K562 (cell line): ENCODE data around the gene DPF1. TPM values are rescaled to one million over a fixed set of nuclear protein-coding genes. Genes with fewer than 3 reads are reported as not detected.

Experiments
- ATAC-seq: fragments of 200-7000 bp; cut with Tn5 transposase; 3 replicates; pipeline ENCODE4 v1.9.1; 2020; ENCODE audit warnings: moderate library complexity
- BruUV-seq: library from RNA; stranded (reverse); fragments of 400-500 nt; replicated peaks from 2 replicates; lab custom pipeline; 2021; lab: Mats Ljungman, UMichigan
- CTCF ChIA-PET: fragments of 300-600 bp; formaldehyde crosslinking; extraction: SDS; loops from one replicate; lab custom pipeline; 2021; ENCODE audit warnings: low intra/inter-chr PET ratio; lab: Yijun Ruan, JAX
- POLR2A ChIA-PET: fragments of 300-600, 350-650 bp; sonication (Branson Sonifier 250); formaldehyde crosslinking; extraction: SDS; loops from one replicate; lab custom pipeline; 2021; ENCODE audit warnings: antibody characterized with exemption, inconsistent platforms; lab: Yijun Ruan, JAX
- DNase-seq, 4 experiments: peaks; one replicate each; pipeline versions ENCODE4 v3.0.0 to v3.0.0-alpha.2; 2011 to 2018; ENCODE audit warnings: low spot score in 3 of 4, mixed read lengths in 3 of 4; ENCODE audit errors: extremely low read depth in 1 of 4
- FAIRE-seq: peaks from 2 replicates; lab custom pipeline; 2011; peaks lifted over from hg19 to GRCh38; lab: Jason Lieb, UNC
- H2AFZ ChIP-seq: 2 replicates; pipeline ENCODE4 v1.6.0; 2011; ENCODE audit warnings: low read depth, low read length, control low read depth, inconsistent platforms
- H3K27ac ChIP-seq: fragments of 200-600 bp; 3 replicates; pipeline ENCODE4 v1.8.0; 2011; ENCODE audit warnings: low read depth, mild to moderate bottlenecking, control low read depth, inconsistent platforms, low read length, moderate library complexity, mixed read lengths; ENCODE audit errors: extremely low read depth
- H3K27me3 ChIP-seq, 2 experiments: fragments of 300-600 bp in 1 of 2; 2 replicates in 1 of 2; 3 replicates in 1 of 2; pipeline versions ENCODE4 v1.6.0 to v1.8.0; 2011; ENCODE audit warnings: inconsistent platforms in 2 of 2, low read length in 2 of 2, mild to moderate bottlenecking in 1 of 2, mixed read lengths in 1 of 2, moderate library complexity in 1 of 2; ENCODE audit not compliant: control insufficient read depth in 2 of 2, insufficient read depth in 2 of 2
- H3K36me3 ChIP-seq: fragments of 300-600 bp; 3 replicates; pipeline ENCODE4 v1.8.0; 2011; ENCODE audit warnings: mild to moderate bottlenecking, low read length, inconsistent platforms; ENCODE audit not compliant: control insufficient read depth, insufficient read depth
- H3K4me1 ChIP-seq, 2 experiments: fragments of 200-600 bp in 1 of 2; replicated peaks in 1 of 2; 2 replicates in 1 of 2; 3 replicates in 1 of 2; pipeline versions ENCODE4 v1.5.1 to v1.8.0; 2011; ENCODE audit warnings: inconsistent platforms in 2 of 2, low read length in 2 of 2, mild to moderate bottlenecking in 1 of 2, mixed read lengths in 1 of 2, moderate library complexity in 1 of 2; ENCODE audit not compliant: control insufficient read depth in 2 of 2, insufficient read depth in 2 of 2
- H3K4me2 ChIP-seq: 2 replicates; pipeline ENCODE4 v1.6.1; 2011; ENCODE audit warnings: low read length, control low read depth, inconsistent platforms, mixed read lengths; ENCODE audit not compliant: insufficient read depth
- H3K4me3 ChIP-seq: fragments of 200-600 bp; sonication (generic), shearing (Covaris generic); 2 replicates; pipeline ENCODE4 v1.5.1; 2016; ENCODE audit warnings: control low read depth, inconsistent platforms
- H3K79me2 ChIP-seq: fragments of 200-600 bp; 3 replicates; pipeline ENCODE4 v1.8.0; 2011; ENCODE audit warnings: low read length, inconsistent platforms; ENCODE audit not compliant: control insufficient read depth, insufficient read depth
- H3K9ac ChIP-seq, 2 experiments: 2 replicates each; pipeline versions ENCODE4 v1.6.0 to v1.6.1; 2011; ENCODE audit warnings: low read depth in 2 of 2, low read length in 2 of 2, control low read depth in 1 of 2, inconsistent platforms in 1 of 2, mild to moderate bottlenecking in 1 of 2, mixed read lengths in 1 of 2; ENCODE audit not compliant: insufficient read depth in 1 of 2
- H3K9me1 ChIP-seq: one replicate; pipeline ENCODE4 v1.6.0; 2011; ENCODE audit warnings: inconsistent platforms, mild to moderate bottlenecking, low read length, moderate library complexity; ENCODE audit not compliant: control insufficient read depth, insufficient read depth
- H3K9me3 ChIP-seq: replicated peaks from 2 replicates; pipeline ENCODE4 v1.5.1; 2011; ENCODE audit warnings: low read depth, low read length, inconsistent platforms; ENCODE audit not compliant: control insufficient read depth, insufficient read depth
- H4K20me1 ChIP-seq: replicated peaks from 2 replicates; pipeline ENCODE4 v1.6.1; 2011; ENCODE audit warnings: low read length, inconsistent platforms, mixed read lengths; ENCODE audit not compliant: control insufficient read depth, insufficient read depth
- ATF7 ChIP-seq: fragments of 450-650 bp; IDR thresholded peaks from 2 replicates; pipeline ENCODE4 v1.7.1; 2014; ENCODE audit warnings: mild to moderate bottlenecking, moderate library complexity
- CCNT2 ChIP-seq: IDR thresholded peaks from 2 replicates; pipeline ENCODE4 v1.6.1; 2011; ENCODE audit warnings: borderline replicate concordance, low read depth, mild to moderate bottlenecking, moderate library complexity, mixed read lengths, low read length; ENCODE audit not compliant: insufficient read length; ENCODE audit errors: extremely low read depth
- CHCHD3 ChIP-seq: fragments of 250-450 bp; sonication (Bioruptor Pico); IDR thresholded peaks from 2 replicates; pipeline ENCODE4 v2.1.2; 2022; ENCODE audit warnings: mild to moderate bottlenecking
- CREM ChIP-seq: IDR thresholded peaks from 2 replicates; pipeline ENCODE4 v1.6.1; 2014; ENCODE audit warnings: antibody characterized with exemption, low read depth
- FOS ChIP-seq: IDR thresholded peaks from 3 replicates; pipeline ENCODE4 v1.6.1; 2011; ENCODE audit not compliant: insufficient read length; ENCODE audit errors: extremely low read depth
- LEF1 ChIP-seq: fragments of 450-650 bp; IDR thresholded peaks from 2 replicates; pipeline ENCODE4 v1.6.1; 2016; ENCODE audit warnings: mild to moderate bottlenecking
- SMAD1 ChIP-seq: fragments of 150-350 bp; IDR thresholded peaks from 2 replicates; pipeline ENCODE4 v1.6.1; 2014; ENCODE audit warnings: low read length, low read depth; ENCODE audit not compliant: partially characterized antibody
- SMARCA5 ChIP-seq: fragments of 450-650 bp; IDR thresholded peaks from 2 replicates; pipeline ENCODE4 v1.6.1; 2016
- STAT5B ChIP-seq: fragments of 250-450 bp; sonication (Bioruptor Pico); IDR thresholded peaks from 2 replicates; pipeline ENCODE4 v1.8.0; 2021; ENCODE audit warnings: mild to moderate bottlenecking, inconsistent platforms
- TEAD1 ChIP-seq, 2 experiments: fragments of 450-650 bp in 1 of 2; sonication (generic) in 1 of 2; formaldehyde crosslinking; IDR thresholded peaks; 2 replicates each; pipeline versions ENCODE4 v1.4.0 to v1.8.0; 2020 to 2022; ENCODE audit warnings: mild to moderate bottlenecking in 2 of 2, missing genetic modification reagents in 1 of 2
- TFE3 ChIP-seq: fragments of 450-650 bp; formaldehyde crosslinking; IDR thresholded peaks from 2 replicates; pipeline ENCODE4 v1.4.0; 2020; ENCODE audit warnings: mild to moderate bottlenecking, mixed read lengths
- THAP7 ChIP-seq: fragments of 250-450 bp; sonication (Bioruptor Pico); IDR thresholded peaks from 2 replicates; pipeline ENCODE4 v1.5.0; 2021
- THRAP3 ChIP-seq: fragments of 450-650 bp; IDR thresholded peaks from 2 replicates; pipeline ENCODE4 v1.6.1; 2016; ENCODE audit warnings: mild to moderate bottlenecking, inconsistent platforms, borderline replicate concordance
- ZC3H8 ChIP-seq: fragments of 450-650 bp; IDR thresholded peaks from 2 replicates; pipeline ENCODE4 v1.6.1; 2017
- ZNF24 ChIP-seq: fragments of 450-650 bp; IDR thresholded peaks from 2 replicates; pipeline ENCODE4 v1.6.1; 2016
- ZNF280A ChIP-seq: fragments of 450-650 bp; IDR thresholded peaks from 2 replicates; pipeline ENCODE4 v1.6.1; 2018; ENCODE audit warnings: mild to moderate bottlenecking, low read depth; ENCODE audit not compliant: partially characterized antibody
- ZNF518B ChIP-seq: fragments of 250-450 bp; sonication (Bioruptor Pico); IDR thresholded peaks from 2 replicates; pipeline ENCODE4 v1.5.0; 2021; ENCODE audit warnings: mild to moderate bottlenecking, moderate library complexity
- WGBS: fragments of 100-300 bp; shearing (Covaris generic); methylation state at CpG from one replicate; pipeline ENCODE4 v1.1.6; 2016; ENCODE audit warnings: low coverage, mixed read lengths; ENCODE audit not compliant: insufficient coverage; ENCODE audit errors: missing lambda C conversion rate; 5-methylcytosine and 5-hydroxymethylcytosine counted together
- in situ Hi-C: fragments of 300-500 bp; cut with MboI; formaldehyde crosslinking; loops from 4 replicates; pipeline ENCODE4 v1.15.0; 2018; ENCODE audit warnings: inconsistent platforms, mixed read lengths
- intact Hi-C: fragments of 100-400 bp; cut with micrococcal nuclease; formaldehyde crosslinking; loops from 2 replicates; pipeline ENCODE4 v1.14.2; 2022
- polyA plus RNA-seq, 8 experiments: library from polyadenylated mRNA; depleted of rRNA in 4 of 8; stranded (reverse) in 5 of 8; unstranded in 3 of 8; fragments of >200 nt; fragmentation: Nextera tagmentation in 2 of 8; fragmentation: Illumina TruSeq in 1 of 8; extraction: Ambion mirVana in 2 of 8; extraction: Trizol in 1 of 8; gene quantifications; 2 replicates each; pipeline versions ENCODE4 v1.2.1 to v1.2.3, GENCODE V29; 2011 to 2014; ENCODE audit warnings: inconsistent platforms in 1 of 8, missing spikeins in 1 of 8
- total RNA-seq, 7 experiments: library from RNA; depleted of rRNA in 6 of 7; stranded (reverse); fragments of >200 nt in 6 of 7; fragmentation: Illumina TruSeq in 2 of 7; extraction: Trizol in 2 of 7; gene quantifications; 2 replicates each; pipeline versions ENCODE4 v1.2.1 to v1.2.3, GENCODE V29; 2011 to 2021; ENCODE audit warnings: low replicate concordance in 1 of 7

DPF1 gene
- total and polyA plus RNA-seq, 9 of the 15 experiments (the other 6 are each of a cell fraction or from before 2014, with no cell fraction given): 0.10 to 5.7 (median 3.1) TPM

GRCh38 chr19:38219221-38219620, 4.8 kb downstream of the DPF1 start:
- ChIA-PET CTCF (no interaction called here), POLR2A (no interaction called here)
- TF ChIP-seq STAT5B (CRISPR knock-in tag) (no peak), SMAD1 (no peak), FOS (no peak), CREM (no peak), CCNT2 (no peak), ZNF518B (CRISPR knock-in tag) (no peak), LEF1 (no peak), ZNF280A (no peak), ATF7 (no peak), ZNF24 (no peak), THAP7 (CRISPR knock-in tag) (no peak), TFE3 (CRISPR knock-in tag) (no peak), THRAP3 (no peak), CHCHD3 (CRISPR knock-in tag) (no peak), TEAD1 (CRISPR knock-in tag; IDR thresholded peaks at IDR 0.05) (no peak), ZC3H8 (no peak), SMARCA5 (no peak)
- no TSS peak for BruUV-seq
- intact Hi-C loops (no loop called here), in situ Hi-C loops (no loop called here)
- Histone ChIP-seq H3K27ac (no peak overlapping the region), H3K36me3 (no peaks in the 10 kb centered on the region), H3K79me2 (no peaks in the 10 kb centered on the region; the same call in 2 of the 3 replicates), H4K20me1 (no peaks in the 10 kb centered on the region), H3K4me3 (no peak overlapping the region), H3K9me3 (no peaks in the 10 kb centered on the region), H3K9ac (no peak overlapping the region; a peak in 1 of 4 replicates), H3K27me3 (no peaks in the 10 kb centered on the region; a peak in 1 of 5 replicates), H3K9me1 (no peaks in the 10 kb centered on the region), H2AFZ (no peak overlapping the region), H3K4me2 (no peak overlapping the region), H3K4me1 (peaks cover 3 to 25% of the 10 kb centered on the region in 2 experiments; a peak in 4 of 5 replicates)
- FAIRE-seq (no peak), ATAC-seq (no peak), DNase-seq (no peak)
- 63% methylated on average over 8 of the region's 10 CpGs for WGBS
